ENCODE results near the gene SUZ12.
A peak's percentile ranks its signal among the peaks of the same experiment; 100 is the strongest.
"Not testable (repeated sequence)": the region's sequence is repeated elsewhere in the genome, so short reads cannot be mapped to it uniquely, and the experiment has no call there.

SUZ12 gene

GRCh38 chr17:31964131-31964530 is 27.3 kb downstream of the SUZ12 start:
- not testable (repeated sequence) for DNase-seq

- DNase-seq = no peak
Measured at GRCh38 chr17:31967648-31968047, 30.8 kb downstream of the SUZ12 start.

- DNase-seq = not testable (repeated sequence)
Measured at GRCh38 chr17:31970416-31970815, 33.6 kb downstream of the SUZ12 start.

- not testable (repeated sequence) for DNase-seq
Measured at GRCh38 chr17:31974269-31975071, 37.7 kb downstream of the SUZ12 start.

GRCh38 chr17:31975391-31975790 is 38.6 kb downstream of the SUZ12 start:
- DNase-seq = not testable (repeated sequence)

- DNase-seq = not testable (repeated sequence)
Measured at GRCh38 chr17:31991821-31992220, 55.0 kb downstream of the SUZ12 start.

GRCh38 chr17:31997005-31997404 is 60.2 kb downstream of the SUZ12 start:
- DNase-seq = no peak

- peak; percentile 82 to 83 for DNase-seq
Measured at GRCh38 chr17:32006957-32007462, 70.2 kb downstream of the SUZ12 start, which contains the start of gene LRRC37B. Gene LRRC37B (plus strand): TSS chr17:32007383. CDS start chr17:32021393, 14,010 bp downstream.

GRCh38 chr17:32007463-32008298 is 70.9 kb downstream of the SUZ12 start:
- DNase-seq = peak; percentile 24 to 35

- DNase-seq = peak in 1 of 2 donors; percentile 2
Measured at GRCh38 chr17:32009262-32009542, 72.4 kb downstream of the SUZ12 start.

- no peak for DNase-seq
Measured at GRCh38 chr17:32010114-32010513, 73.3 kb downstream of the SUZ12 start.

GRCh38 chr17:32015245-32016013 is 78.6 kb downstream of the SUZ12 start:
- no peak for DNase-seq

- DNase-seq = no peak
Measured at GRCh38 chr17:32016231-32016630, 79.4 kb downstream of the SUZ12 start.

- DNase-seq = no peak
Measured at GRCh38 chr17:32019228-32019627, 82.4 kb downstream of the SUZ12 start.

- DNase-seq = peak in 1 of 2 donors; percentile 4
Measured at GRCh38 chr17:32020943-32021614, 84.3 kb downstream of the SUZ12 start.

- no peak for DNase-seq
Measured at GRCh38 chr17:32021615-32021955, 84.8 kb downstream of the SUZ12 start.

- not testable (repeated sequence) for DNase-seq
Measured at GRCh38 chr17:32022554-32022953, 85.7 kb downstream of the SUZ12 start.

- not testable (repeated sequence) for DNase-seq
Measured at GRCh38 chr17:32027271-32027670, 90.5 kb downstream of the SUZ12 start.

GRCh38 chr17:32033223-32033622 is 96.4 kb downstream of the SUZ12 start:
- no peak for DNase-seq

GRCh38 chr17:32033812-32034211 is 97.0 kb downstream of the SUZ12 start:
- not testable (repeated sequence) for DNase-seq

- DNase-seq = not testable (repeated sequence)
Measured at GRCh38 chr17:32040246-32040645, 103.4 kb downstream of the SUZ12 start.

- DNase-seq = not testable (repeated sequence)
Measured at GRCh38 chr17:32041306-32041875, 104.6 kb downstream of the SUZ12 start.

All from hippocampal formation (tissue), 2 donors.